ENCODE measurements around the gene RPS21.

DNA sequence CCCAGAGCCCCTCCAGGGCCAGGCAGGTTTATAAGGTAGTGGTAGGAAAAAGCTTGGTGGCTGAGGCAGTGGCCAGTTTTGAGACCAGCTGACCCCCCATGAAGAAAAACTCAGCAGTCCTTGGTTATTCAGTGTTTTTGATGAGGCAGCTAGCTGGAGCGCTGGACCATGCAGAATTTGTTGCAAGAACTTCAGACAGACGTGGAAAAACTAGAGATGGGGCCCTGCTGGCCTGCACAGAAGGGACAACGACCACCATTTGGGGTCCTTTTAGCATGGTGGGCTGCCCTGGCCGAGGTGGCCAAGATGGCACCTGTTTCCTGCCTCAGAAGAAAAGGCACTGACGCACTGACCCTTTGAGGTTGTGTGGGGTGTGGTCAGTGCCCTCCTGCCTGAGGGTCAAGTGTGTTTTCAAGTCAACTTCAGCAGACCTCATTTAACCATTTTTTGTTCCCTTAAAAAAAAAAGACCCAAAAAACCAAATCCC, 2.7 kb downstream of the RPS21 start:
- TF ChIP-seq, protein P1, sequence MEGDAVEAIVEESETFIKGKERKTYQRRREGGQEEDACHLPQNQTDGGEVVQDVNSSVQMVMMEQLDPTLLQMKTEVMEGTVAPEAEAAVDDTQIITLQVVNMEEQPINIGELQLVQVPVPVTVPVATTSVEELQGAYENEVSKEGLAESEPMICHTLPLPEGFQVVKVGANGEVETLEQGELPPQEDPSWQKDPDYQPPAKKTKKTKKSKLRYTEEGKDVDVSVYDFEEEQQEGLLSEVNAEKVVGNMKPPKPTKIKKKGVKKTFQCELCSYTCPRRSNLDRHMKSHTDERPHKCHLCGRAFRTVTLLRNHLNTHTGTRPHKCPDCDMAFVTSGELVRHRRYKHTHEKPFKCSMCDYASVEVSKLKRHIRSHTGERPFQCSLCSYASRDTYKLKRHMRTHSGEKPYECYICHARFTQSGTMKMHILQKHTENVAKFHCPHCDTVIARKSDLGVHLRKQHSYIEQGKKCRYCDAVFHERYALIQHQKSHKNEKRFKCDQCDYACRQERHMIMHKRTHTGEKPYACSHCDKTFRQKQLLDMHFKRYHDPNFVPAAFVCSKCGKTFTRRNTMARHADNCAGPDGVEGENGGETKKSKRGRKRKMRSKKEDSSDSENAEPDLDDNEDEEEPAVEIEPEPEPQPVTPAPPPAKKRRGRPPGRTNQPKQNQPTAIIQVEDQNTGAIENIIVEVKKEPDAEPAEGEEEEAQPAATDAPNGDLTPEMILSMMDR (IDR thresholded peaks at IDR 0.05) = no peak
- TF ChIP-seq, protein P2, sequence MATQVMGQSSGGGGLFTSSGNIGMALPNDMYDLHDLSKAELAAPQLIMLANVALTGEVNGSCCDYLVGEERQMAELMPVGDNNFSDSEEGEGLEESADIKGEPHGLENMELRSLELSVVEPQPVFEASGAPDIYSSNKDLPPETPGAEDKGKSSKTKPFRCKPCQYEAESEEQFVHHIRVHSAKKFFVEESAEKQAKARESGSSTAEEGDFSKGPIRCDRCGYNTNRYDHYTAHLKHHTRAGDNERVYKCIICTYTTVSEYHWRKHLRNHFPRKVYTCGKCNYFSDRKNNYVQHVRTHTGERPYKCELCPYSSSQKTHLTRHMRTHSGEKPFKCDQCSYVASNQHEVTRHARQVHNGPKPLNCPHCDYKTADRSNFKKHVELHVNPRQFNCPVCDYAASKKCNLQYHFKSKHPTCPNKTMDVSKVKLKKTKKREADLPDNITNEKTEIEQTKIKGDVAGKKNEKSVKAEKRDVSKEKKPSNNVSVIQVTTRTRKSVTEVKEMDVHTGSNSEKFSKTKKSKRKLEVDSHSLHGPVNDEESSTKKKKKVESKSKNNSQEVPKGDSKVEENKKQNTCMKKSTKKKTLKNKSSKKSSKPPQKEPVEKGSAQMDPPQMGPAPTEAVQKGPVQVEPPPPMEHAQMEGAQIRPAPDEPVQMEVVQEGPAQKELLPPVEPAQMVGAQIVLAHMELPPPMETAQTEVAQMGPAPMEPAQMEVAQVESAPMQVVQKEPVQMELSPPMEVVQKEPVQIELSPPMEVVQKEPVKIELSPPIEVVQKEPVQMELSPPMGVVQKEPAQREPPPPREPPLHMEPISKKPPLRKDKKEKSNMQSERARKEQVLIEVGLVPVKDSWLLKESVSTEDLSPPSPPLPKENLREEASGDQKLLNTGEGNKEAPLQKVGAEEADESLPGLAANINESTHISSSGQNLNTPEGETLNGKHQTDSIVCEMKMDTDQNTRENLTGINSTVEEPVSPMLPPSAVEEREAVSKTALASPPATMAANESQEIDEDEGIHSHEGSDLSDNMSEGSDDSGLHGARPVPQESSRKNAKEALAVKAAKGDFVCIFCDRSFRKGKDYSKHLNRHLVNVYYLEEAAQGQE (IDR thresholded peaks at IDR 0.05; ENCODE audit: insufficient read depth in 1 of 2, low read depth in 2 of 2, low read length in 1 of 2) = no peak
- TF ChIP-seq TCF7L2 (IDR thresholded peaks at IDR 0.05; ENCODE audit: low read depth, low read length) = no peak
- no peak for TF ChIP-seq POLR2AphosphoS5 (IDR thresholded peaks at IDR 0.05; ENCODE audit: low read depth, low read length)
